ENCODE data around the gene ZBTB26.

GRCh38 chr9:122929796-122930354, 1.4 kb downstream of the ZBTB26 start:
- TF ChIP-seq CTCF (IDR thresholded peaks at IDR 0.05) (no peak), POLR2A (IDR thresholded peaks at IDR 0.05) (no peak)

All from thyroid gland (tissue), 4 donors.